Measurements from ENCODE around the gene ETV6.

ETV6 gene

GRCh38 chr12:11660624-11661023 is 11.2 kb downstream of the ETV6 start:
- H3K27ac ChIP-seq, result no peak overlapping the region
- TF ChIP-seq ZFX (IDR thresholded peaks at IDR 0.05; ENCODE audit: borderline replicate concordance) (no peak), CTCF (IDR thresholded peaks at IDR 0.05) (no peak)

- no peak for TF ChIP-seq CTCF (IDR thresholded peaks at IDR 0.05)
- TF ChIP-seq ZFX (IDR thresholded peaks at IDR 0.05; ENCODE audit: borderline replicate concordance), result no peak
These were observed 12.1 kb downstream of the ETV6 start for GRCh38 chr12:11661491-11662089.

GRCh38 chr12:11662369-11662768 is 12.9 kb downstream of the ETV6 start:
- H3K27ac ChIP-seq, result no peak overlapping the region
- TF ChIP-seq CTCF (IDR thresholded peaks at IDR 0.05) (no peak), ZFX (IDR thresholded peaks at IDR 0.05; ENCODE audit: borderline replicate concordance) (no peak)

More at GRCh38 chr12:11661491-11662089, 12.1 kb downstream of the ETV6 start:
- H3K27ac ChIP-seq, result no peak overlapping the region

- TF ChIP-seq CTCF (IDR thresholded peaks at IDR 0.05) (no peak), ZFX (IDR thresholded peaks at IDR 0.05; ENCODE audit: borderline replicate concordance) (no peak)
- H3K27ac ChIP-seq, result no peak overlapping the region
These were observed 13.7 kb downstream of the ETV6 start for GRCh38 chr12:11663130-11663529.

- no peak overlapping the region for H3K27ac ChIP-seq
- no peak for TF ChIP-seq ZFX (IDR thresholded peaks at IDR 0.05; ENCODE audit: borderline replicate concordance)
- TF ChIP-seq CTCF (IDR thresholded peaks at IDR 0.05), result no peak
These were observed 14.6 kb downstream of the ETV6 start for GRCh38 chr12:11664101-11664500.

GRCh38 chr12:11666131-11667050 is 16.9 kb downstream of the ETV6 start:
- no peak for TF ChIP-seq ZFX (IDR thresholded peaks at IDR 0.05; ENCODE audit: borderline replicate concordance)
- no peak for TF ChIP-seq CTCF (IDR thresholded peaks at IDR 0.05)
- H3K27ac ChIP-seq, result no peak overlapping the region

- TF ChIP-seq CTCF (IDR thresholded peaks at IDR 0.05) (no peak), ZFX (IDR thresholded peaks at IDR 0.05; ENCODE audit: borderline replicate concordance) (no peak)
- no peak overlapping the region for H3K27ac ChIP-seq
These were observed 17.7 kb downstream of the ETV6 start for GRCh38 chr12:11667171-11667570.
